GM23338 (cell line): ENCODE results near the gene MAOA.
A peak's percentile ranks its signal among the peaks of the same experiment; 100 is the strongest.

Source experiments
- JUNB ChIP-seq: IDR thresholded peaks from one replicate; pipeline ENCODE4 v1.6.1; 2016; ENCODE audit warnings: antibody characterized with exemption; ENCODE audit not compliant: unreplicated experiment
- TF ChIP-seq, protein P1 (sequence below), 2 experiments: fragments of 200-600 bp in 1 of 2; sonication (generic) in 1 of 2; conservative IDR thresholded peaks; 2 replicates each; pipeline versions ENCODE4 v1.5.1 to v1.6.1; 2016 to 2017; ENCODE audit warnings: antibody characterized with exemption in 2 of 2, low read depth in 2 of 2, mild to moderate bottlenecking in 2 of 2, moderate library complexity in 1 of 2

DNA sequence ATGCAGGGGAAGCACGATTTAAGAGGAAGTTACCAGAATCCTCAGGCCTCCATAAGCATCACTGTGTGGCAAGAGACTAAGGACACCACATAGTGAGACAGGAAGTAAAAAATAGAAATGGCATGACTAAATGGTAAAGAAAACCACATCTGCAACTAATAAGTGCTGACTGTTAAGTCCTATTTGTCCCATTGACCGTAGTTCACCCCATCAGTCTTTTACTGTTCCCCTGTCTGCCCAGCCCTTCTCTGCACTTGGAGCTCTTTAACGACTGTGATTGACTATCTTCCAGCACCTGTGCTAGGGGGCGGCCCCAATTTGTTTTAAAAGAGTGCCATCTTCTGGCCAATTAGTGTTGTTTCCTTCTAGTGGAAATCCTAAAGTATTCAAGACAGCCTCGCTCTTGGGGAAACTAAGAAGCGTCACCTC lies 94.2 kb downstream of the MAOA start:
- TF ChIP-seq, protein P1, sequence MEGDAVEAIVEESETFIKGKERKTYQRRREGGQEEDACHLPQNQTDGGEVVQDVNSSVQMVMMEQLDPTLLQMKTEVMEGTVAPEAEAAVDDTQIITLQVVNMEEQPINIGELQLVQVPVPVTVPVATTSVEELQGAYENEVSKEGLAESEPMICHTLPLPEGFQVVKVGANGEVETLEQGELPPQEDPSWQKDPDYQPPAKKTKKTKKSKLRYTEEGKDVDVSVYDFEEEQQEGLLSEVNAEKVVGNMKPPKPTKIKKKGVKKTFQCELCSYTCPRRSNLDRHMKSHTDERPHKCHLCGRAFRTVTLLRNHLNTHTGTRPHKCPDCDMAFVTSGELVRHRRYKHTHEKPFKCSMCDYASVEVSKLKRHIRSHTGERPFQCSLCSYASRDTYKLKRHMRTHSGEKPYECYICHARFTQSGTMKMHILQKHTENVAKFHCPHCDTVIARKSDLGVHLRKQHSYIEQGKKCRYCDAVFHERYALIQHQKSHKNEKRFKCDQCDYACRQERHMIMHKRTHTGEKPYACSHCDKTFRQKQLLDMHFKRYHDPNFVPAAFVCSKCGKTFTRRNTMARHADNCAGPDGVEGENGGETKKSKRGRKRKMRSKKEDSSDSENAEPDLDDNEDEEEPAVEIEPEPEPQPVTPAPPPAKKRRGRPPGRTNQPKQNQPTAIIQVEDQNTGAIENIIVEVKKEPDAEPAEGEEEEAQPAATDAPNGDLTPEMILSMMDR (conservative IDR thresholded peaks at IDR 0.05; ENCODE audit: low read depth in 2 of 2) = peak; percentile 58 to 70
- TF ChIP-seq JUNB = no peak
